IPS-18c (cell line): ENCODE data around the gene HHLA2.

Experiments
- H3K4me3 ChIP-seq: 2 replicates; pipeline ENCODE4 v1.7.0; 2013; ENCODE audit warnings: low read depth, mild to moderate bottlenecking, low read length, moderate library complexity; ENCODE audit not compliant: insufficient read depth
- H3K9me3 ChIP-seq: one replicate; pipeline ENCODE4 v1.6.1; 2013; ENCODE audit warnings: mild to moderate bottlenecking, low read length, moderate library complexity; ENCODE audit not compliant: control insufficient read depth, insufficient read depth

Gene HHLA2

DNA sequence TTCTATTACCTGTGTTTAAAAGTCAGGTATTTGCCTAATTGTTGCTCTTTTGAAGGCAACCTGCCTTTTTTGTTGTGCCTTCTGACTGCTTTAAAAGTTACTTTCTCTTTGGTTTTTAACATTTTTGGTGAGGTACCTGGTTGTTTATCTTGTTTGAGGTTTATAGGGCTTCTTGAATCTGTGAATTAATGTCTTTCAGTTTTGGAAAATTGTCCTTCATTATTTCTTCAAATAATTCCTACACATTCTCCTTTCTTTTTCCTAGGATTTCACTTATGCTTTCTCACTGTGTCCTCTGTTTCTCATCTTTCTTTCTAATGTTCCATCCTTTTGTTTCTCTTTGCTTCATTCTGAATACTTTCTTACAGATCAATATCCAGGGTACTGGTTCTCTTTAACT lies 30.8 kb downstream of the HHLA2 start:
- H3K9me3 ChIP-seq: no peaks in the 10 kb centered on the region
- no peak overlapping the region for H3K4me3 ChIP-seq

DNA sequence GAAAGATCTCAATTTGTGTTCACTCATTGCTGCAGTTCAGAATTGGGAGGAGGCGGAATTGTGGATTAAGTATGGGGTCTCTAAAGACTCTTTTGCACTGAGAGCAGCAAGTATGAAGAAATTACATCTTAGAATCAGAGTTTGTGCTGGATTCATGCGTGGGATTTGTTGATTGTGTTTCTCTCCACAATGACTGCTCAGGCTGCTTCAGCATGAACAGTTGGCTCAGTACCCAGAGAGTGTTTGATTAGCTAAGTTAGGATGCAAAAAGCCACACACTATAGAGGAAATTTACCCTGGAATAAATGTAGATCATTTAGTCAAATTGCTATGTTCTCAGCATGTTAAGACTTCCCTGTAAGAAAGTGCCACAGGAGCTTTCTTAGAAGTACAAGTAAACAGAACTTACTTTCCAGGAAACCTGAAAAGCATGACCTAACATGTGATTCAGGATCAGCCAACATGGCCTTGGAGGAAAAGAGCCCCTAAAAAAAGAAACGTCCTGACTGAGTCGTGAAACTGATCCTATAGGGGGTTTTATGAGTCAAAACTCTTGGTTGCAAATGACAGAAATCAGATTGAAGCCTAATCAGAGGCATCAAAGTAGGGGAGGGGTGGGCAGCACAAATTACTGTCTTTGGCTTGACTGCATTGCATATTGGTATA lies 32.6 kb downstream of the HHLA2 start:
- H3K9me3 ChIP-seq: no peaks in the 10 kb centered on the region

DNA sequence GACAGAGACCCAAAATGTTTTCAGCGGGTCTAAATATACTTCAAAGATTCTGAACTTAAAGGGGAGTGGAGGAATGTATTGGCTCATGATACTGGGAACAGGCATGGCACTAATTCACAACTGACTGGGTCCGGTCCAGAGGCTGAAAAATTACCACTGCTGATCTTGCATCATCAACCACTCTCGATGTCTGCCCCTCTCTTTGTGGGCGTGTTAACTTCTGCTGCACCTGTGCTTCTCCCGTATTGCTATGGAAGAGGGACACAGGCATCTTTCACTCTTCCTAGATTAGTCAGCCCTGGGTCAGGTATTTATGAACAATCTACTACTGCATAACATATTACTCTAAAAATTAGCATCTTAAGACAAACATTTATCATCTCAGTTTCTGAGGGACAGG lies 33.2 kb downstream of the HHLA2 start:
- Histone ChIP-seq H3K9me3 (no peaks in the 10 kb centered on the region), H3K4me3 (no peak overlapping the region)

More for the DNA sequence above, 32.6 kb downstream of the HHLA2 start:
- no peak overlapping the region for H3K4me3 ChIP-seq

DNA sequence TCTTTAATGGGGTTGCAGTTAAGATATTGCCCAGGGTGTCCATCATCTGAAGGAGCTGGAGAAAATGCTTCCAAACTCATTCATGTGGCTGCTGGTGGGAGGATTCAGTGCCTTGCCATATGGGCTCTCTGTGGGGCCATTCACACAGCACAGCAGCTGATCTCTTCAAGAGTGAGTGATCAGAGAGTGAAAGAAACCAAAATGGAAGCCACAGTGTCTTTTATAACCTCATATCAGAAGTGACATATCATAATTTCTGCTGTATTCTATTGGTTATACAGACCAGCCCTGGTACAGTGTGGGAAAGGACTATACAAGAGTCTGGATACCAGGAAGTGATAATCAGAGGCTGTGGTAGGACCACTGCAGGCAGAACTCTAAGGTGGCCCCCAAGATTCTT lies 33.6 kb downstream of the HHLA2 start:
- H3K4me3 ChIP-seq: no peak overlapping the region
- no peaks in the 10 kb centered on the region for H3K9me3 ChIP-seq

DNA sequence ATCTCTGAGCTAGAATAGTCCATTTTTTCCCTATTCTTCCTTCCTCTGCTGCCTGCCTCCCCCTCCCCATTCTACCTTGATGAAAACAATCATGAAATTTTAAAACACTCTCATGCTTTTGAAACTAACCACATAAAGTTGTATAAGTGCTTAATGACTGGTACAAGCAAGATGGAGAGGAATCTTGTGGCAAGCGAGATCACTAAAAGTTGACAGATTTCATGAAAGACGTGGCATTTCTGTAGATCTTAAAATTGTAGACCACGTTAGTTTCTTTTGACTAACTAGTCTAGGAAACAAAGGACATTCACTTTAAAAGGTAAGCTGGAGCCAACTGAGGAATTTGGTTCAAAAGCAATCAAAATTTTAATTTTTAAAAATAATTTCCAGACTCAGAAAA lies 35.4 kb downstream of the HHLA2 start:
- no peaks in the 10 kb centered on the region for H3K9me3 ChIP-seq

DNA sequence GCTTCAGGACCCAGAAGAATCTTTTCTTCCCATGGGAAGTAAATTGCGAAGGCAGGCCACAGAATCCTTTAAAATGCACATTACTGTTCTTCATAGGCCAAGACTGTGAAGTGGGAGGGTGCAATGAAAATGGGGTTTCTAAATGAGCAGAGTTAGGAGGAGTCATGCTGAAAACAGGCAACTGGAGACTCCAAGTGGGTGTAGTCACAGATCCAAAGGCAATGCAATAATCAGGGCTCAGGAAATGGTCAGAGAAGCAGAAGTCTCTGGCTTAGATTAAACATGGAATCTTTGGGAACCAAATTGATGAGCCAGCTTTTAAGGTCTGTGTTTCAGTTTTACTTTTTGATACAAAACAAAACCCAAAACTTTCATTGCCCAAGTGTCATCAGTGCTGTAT lies 37.6 kb downstream of the HHLA2 start:
- Histone ChIP-seq H3K4me3 (no peak overlapping the region), H3K9me3 (no peaks in the 10 kb centered on the region)

More for the DNA sequence above, 35.4 kb downstream of the HHLA2 start:
- no peak overlapping the region for H3K4me3 ChIP-seq

DNA sequence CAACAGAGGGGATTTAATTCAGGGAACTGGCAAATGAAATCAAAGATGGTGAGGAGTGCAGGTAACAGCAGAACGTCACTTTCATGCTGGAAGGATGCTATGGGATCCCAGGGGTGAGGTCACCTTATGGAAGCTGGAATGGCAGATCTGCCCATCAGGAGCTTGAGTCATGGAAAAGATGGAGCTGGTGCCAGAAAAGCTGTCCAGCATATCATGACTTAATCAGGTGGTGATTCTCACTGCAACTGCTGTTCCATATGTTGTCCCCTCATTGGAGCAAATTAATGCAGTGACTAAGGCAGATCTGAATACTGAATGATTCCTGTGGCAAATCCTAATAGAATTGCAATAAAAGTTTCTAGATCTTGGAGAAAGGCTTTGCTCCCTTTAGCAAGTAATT lies 38.4 kb downstream of the HHLA2 start:
- Histone ChIP-seq H3K9me3 (no peaks in the 10 kb centered on the region), H3K4me3 (no peak overlapping the region)

DNA sequence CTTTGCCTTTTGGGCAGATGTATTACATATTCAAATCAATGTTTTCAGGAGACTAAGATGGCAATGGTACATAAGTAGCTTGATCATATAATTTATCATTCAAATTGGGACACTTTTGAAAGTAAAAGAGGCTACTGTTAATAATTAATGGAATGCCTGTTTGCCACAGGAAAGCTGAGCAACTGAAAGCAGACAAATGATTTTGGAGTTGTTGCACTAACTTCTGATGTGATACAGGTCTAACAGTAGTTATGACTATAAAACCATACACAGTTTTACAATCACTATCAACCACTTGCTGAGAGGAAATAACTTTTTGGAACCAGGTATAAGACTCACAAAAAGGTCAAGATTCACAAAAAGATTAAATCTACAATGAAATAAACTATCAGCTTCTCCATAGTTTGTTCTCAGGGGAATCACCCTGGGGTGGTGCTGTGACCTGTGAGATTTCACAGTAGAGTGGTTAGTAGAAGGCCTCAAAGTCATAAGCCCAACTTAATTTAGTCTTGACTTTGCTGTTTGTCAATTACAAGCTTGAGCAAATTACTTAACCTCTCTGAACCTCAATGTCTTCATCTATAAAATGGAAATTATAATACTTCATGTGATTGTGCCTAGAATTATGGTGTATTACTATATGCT lies 42.7 kb downstream of the HHLA2 start:
- H3K9me3 ChIP-seq: no peaks in the 10 kb centered on the region
- no peak overlapping the region for H3K4me3 ChIP-seq

DNA sequence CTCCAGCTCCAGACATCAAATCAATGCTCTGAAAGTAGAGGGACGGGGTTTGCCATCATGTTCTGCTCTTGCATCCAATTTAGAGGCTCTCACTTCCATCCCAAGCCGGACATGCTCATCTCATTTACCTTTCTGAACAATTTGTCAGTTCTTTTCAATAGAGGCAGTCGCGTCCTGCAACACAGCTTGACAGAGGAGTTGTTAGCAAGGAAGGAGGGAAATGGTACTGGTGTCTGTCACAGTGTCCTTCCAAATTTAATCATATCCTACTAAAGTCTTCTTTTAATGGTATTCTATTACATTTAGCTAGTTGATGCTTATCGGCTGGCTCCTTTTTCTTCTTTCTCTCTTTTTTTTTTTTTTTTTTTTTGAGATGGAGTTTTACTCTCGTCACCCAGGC lies 45.6 kb downstream of the HHLA2 start:
- H3K9me3 ChIP-seq: no peaks in the 10 kb centered on the region
- H3K4me3 ChIP-seq: no peak overlapping the region

DNA sequence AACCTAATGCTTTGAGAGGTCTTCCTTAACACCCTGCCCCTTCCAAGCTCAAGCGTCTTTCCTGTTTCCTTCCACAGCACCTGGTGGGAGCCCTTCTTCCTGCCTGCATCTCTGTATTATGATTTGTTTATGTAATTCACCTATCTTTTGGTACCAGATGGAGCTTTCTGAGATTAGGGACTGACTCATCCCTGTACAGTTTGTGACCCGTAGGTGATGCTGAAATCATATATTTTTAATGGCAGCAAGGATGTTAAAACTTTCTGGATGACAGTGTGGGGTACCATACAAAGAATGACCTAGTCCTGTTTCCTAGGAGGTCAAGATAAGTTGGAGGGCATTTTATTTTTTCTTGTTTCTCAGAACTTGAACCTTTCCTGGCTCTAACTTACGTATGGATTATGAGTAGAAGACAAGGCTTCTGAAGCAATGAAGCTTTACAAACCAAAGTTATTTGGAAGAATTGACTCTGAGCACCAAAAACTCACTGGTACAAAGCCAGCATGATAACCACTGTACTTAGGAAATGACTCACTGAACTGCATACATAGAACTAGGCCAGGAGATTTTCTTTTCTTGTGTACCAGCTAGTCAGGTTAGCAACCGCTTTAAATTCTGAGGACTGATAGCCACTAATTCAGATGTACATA lies 46.6 kb downstream of the HHLA2 start:
- Histone ChIP-seq H3K9me3 (peaks cover 2% of the 10 kb centered on the region), H3K4me3 (no peak overlapping the region)

DNA sequence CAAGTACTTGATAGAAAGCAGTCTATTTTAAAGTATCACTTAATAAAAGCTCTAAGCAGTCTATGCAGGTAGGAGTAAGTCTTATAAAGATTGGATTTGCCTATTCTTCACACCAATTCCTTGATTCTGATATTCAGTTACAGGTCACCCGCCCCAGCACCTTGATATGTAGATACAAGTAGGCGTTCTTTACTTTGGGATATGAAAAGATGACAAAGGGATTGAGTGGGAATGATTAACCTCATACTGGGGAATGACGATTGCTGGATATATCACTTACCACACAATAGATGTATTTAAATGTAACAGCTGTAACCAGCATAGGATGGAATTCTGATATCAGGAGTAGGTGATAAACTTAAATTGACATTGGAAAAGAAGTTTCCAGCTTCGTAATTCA lies 47.1 kb downstream of the HHLA2 start:
- H3K9me3 ChIP-seq: peaks cover 2% of the 10 kb centered on the region
- no peak overlapping the region for H3K4me3 ChIP-seq

DNA sequence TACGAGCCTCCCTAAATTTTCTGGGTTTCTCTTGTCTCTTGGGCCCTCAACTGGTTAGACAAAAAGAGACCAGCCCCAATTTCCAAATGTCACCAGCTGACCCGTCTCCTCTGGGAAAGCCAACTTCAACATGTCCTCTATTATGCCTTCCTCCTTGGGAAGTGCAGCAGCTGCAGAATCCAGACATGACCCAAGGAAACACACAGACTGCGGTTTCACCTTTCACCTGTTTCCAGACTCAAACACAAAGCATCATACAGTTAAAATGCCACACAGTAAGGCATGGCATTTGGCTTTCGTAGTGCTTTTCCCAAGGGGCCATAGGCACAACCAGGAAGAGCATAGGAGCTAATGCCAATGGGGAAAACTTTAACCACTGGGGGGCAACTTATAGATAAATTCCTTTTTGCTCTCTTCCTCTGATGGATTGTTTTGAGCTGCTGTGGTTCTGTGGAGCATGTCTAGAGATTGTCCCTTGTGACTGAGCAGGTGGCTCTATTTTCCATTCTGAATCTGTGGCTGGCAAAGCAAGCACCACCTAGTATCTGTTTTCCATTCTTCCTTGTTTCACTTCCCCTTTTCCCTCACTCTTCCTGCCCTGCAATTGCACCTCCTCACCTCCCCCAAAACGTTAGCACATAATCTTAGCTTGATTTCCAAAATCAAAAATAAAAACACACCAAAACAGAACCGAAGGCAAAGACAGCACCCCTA lies 49.3 kb downstream of the HHLA2 start:
- Histone ChIP-seq H3K4me3 (no peak overlapping the region), H3K9me3 (peaks cover 2% of the 10 kb centered on the region)

DNA sequence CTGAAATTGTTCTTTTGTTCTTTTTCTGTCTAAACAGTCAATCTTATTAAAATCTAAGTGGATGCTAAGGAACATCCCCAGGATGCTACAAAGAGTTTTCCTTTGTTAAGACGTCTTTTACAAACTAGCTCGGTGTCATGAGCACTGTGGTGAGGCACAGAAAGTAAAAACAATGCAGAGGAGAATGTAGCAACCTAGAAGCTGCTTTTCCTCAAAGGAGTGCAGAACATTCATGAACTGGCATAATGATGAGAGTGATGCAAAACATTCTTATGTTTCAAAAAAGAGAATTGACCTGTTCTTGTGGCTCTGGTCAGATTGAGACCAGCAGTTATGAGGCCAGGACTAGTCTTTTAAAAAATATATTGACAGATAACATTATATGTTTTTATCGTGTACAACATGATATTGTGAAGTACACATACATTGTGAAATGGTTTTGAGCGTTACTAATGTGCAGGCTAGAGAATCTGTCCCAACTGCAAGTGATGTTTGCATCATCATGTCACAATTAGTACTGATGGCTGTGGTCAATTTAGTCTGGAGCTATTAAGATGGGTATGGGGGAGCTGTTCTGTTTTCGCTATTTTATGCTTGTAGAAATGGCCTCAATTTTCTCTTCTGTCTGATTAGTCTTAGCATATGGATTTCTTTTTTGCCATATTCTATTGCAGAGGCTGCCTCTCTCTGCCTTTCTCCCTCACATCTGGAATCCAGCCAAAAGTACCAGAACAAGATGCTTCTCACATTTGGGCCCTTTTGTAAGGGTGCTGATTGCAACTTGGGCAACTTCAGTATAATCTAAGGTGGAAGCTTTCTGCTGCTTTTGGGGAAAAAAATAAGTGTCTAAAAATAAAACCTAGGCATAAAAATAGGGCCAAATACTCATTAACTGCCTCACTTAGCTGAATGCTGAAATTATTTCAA lies 50.2 kb downstream of the HHLA2 start:
- H3K4me3 ChIP-seq: no peak overlapping the region
- H3K9me3 ChIP-seq: peaks cover 2% of the 10 kb centered on the region

DNA sequence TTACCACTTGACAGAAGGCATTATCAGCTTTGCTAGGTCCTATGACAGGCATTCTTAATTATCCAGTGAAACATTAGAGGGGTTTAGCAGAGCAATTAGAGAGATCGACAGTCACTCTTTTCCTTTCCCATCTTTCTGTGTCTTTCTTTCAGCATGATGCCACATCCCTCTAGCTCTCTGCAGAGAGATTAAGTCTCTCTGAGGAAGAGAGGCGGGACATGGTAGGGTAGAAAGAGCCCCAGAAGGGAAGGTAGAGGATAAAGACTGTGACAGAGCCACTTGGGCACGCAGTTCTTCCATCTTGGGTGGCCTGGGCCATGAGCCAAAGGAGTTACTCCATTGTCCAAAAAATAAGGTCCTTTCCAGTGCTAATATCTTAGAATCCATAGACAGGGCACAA lies 55.8 kb downstream of the HHLA2 start:
- Histone ChIP-seq H3K9me3 (peaks cover under 1% of the 10 kb centered on the region), H3K4me3 (no peak overlapping the region)

DNA sequence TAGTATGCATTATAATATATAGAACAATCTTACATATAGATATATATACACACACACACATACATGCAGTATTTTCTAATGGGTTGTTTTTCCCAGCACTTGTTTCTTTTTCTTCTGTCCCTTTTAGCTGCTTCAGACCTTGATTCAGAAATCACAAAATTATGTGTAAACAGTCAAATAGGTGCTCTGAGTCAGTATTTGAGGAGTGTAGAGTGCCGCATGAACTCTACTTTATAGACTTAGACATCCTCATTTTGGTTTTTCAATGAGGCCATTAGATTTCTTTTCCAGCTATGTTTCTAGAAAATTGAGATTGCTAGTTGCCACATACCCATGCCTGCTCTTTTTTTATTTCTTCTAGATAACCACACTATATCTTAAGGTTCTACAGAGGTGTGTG lies 58.2 kb downstream of the HHLA2 start:
- no peaks in the 10 kb centered on the region for H3K9me3 ChIP-seq
- H3K4me3 ChIP-seq: no peak overlapping the region

DNA sequence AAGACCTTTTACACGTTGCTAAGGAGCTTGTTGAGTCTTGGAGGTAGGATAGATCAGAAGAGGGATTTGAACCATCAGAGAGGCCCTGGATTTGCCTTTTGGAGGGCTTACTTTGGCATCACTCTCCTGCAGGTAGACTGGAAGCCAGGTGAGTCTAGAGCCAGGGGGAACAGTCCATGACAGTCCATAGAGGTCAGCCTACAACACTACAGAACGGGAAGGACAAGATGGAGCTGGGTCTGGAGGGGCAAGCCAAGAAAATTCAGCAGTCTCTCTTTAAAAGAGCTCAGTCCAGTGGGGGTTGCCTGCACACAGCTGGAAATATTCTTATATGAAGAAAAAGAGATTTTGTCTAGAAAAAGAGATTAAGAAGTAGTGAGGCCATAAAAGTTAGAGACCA lies 60.7 kb downstream of the HHLA2 start:
- H3K4me3 ChIP-seq: no peak overlapping the region
- H3K9me3 ChIP-seq: no peaks in the 10 kb centered on the region

DNA sequence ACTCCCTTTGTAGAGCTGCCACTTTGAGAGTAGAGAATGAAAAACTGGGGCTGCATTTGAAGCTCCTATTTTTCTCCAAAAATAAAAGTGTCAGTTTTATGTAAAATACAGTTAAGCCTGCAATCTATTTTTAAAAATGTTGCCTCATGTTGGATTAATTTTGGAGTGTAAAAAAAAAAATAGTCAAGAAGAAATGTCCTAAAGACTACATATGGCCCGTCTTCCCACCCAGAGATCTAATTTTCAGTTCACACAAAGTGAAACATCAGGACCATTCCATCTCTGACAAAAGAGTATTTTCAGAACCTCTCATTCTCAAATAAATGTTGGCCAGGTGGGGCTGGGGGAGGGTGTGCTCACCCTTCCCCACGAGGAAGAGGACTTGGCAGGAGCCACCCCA lies 62.7 kb downstream of the HHLA2 start:
- H3K9me3 ChIP-seq: no peaks in the 10 kb centered on the region
- no peak overlapping the region for H3K4me3 ChIP-seq
